ENCODE data around the gene SLC25A18.

DNA sequence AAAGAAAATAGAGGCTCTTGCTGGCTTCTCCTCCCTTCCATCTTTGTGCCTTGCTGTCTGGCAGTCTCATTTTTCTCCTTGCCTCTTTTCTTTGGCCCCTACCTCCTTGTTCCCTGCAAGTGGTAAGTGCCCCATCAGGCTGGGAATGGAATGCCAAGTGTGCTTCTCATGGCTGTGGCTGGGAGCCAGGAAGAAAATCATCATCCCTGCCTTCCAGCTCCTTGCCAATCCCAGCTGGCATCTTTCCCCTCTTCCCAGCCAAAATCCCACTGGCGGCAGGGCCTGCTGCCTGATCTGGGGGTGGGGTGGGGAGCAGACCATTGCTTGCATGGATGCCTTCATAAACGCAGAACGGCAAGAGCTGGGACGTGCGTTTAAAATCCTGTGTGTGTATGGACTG, 27.0 kb upstream of the SLC25A18 start:
- no peak for TF ChIP-seq POLR2A (IDR thresholded peaks at IDR 0.05)
- TF ChIP-seq, protein P1, sequence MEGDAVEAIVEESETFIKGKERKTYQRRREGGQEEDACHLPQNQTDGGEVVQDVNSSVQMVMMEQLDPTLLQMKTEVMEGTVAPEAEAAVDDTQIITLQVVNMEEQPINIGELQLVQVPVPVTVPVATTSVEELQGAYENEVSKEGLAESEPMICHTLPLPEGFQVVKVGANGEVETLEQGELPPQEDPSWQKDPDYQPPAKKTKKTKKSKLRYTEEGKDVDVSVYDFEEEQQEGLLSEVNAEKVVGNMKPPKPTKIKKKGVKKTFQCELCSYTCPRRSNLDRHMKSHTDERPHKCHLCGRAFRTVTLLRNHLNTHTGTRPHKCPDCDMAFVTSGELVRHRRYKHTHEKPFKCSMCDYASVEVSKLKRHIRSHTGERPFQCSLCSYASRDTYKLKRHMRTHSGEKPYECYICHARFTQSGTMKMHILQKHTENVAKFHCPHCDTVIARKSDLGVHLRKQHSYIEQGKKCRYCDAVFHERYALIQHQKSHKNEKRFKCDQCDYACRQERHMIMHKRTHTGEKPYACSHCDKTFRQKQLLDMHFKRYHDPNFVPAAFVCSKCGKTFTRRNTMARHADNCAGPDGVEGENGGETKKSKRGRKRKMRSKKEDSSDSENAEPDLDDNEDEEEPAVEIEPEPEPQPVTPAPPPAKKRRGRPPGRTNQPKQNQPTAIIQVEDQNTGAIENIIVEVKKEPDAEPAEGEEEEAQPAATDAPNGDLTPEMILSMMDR (IDR thresholded peaks at IDR 0.05) = no peak

All from right lobe of liver (tissue), 4 donors.